GM21786 (cell line): Measurements from ENCODE around the gene GDPD5.
"Not testable (repeated sequence)": the region's sequence is repeated elsewhere in the genome, so short reads cannot be mapped to it uniquely, and the experiment has no call there.

ENCODE experiments used
- ATAC-seq: cut with Tn5 transposase; IDR thresholded peaks from one replicate; pipeline ENCODE4 v1.9.1; 2021; ENCODE audit not compliant: unreplicated experiment

Gene GDPD5

GRCh38 chr11:75430714-75431532 lies 94.8 kb downstream of the GDPD5 start:
- ATAC-seq = no peak

GRCh38 chr11:75429902-75430713 lies 95.6 kb downstream of the GDPD5 start:
- ATAC-seq = no peak

- ATAC-seq = no peak
Measured at GRCh38 chr11:75429641-75429901, 96.2 kb downstream of the GDPD5 start.

GRCh38 chr11:75428989-75429640 lies 96.6 kb downstream of the GDPD5 start:
- ATAC-seq = no peak

GRCh38 chr11:75428281-75428724 lies 97.4 kb downstream of the GDPD5 start:
- ATAC-seq = no peak

GRCh38 chr11:75427181-75427580 lies 98.6 kb downstream of the GDPD5 start:
- no peak for ATAC-seq

GRCh38 chr11:75426720-75427086 lies 99.0 kb downstream of the GDPD5 start:
- no peak for ATAC-seq

- no peak for ATAC-seq
Measured at GRCh38 chr11:75425422-75425821, 100.3 kb downstream of the GDPD5 start.

GRCh38 chr11:75424396-75424795 lies 101.3 kb downstream of the GDPD5 start:
- ATAC-seq = no peak

GRCh38 chr11:75423721-75424120 lies 102.0 kb downstream of the GDPD5 start:
- ATAC-seq = no peak

GRCh38 chr11:75422248-75423231 lies 103.2 kb downstream of the GDPD5 start:
- no peak for ATAC-seq

- no peak for ATAC-seq
Measured at GRCh38 chr11:75421902-75422247, 103.9 kb downstream of the GDPD5 start.

- ATAC-seq = no peak
Measured at GRCh38 chr11:75421035-75421602, 104.6 kb downstream of the GDPD5 start.

GRCh38 chr11:75420224-75421034 lies 105.3 kb downstream of the GDPD5 start:
- no peak for ATAC-seq

- ATAC-seq = no peak
Measured at GRCh38 chr11:75413864-75414263, 111.9 kb downstream of the GDPD5 start.

- not testable (repeated sequence) for ATAC-seq
Measured at GRCh38 chr11:75413146-75413545, 112.6 kb downstream of the GDPD5 start.

- not testable (repeated sequence) for ATAC-seq
Measured at GRCh38 chr11:75409971-75410370, 115.8 kb downstream of the GDPD5 start.

- ATAC-seq = no peak
Measured at GRCh38 chr11:75408957-75409219, 116.9 kb downstream of the GDPD5 start.

- ATAC-seq = no peak
Measured at GRCh38 chr11:75406338-75406777, 119.4 kb downstream of the GDPD5 start.
